Transverse colon (tissue), 3 donors: ENCODE results near the gene SLX1B.
"Not testable (repeated sequence)": the region's sequence is repeated elsewhere in the genome, so short reads cannot be mapped to it uniquely, and the experiment has no call there.

ENCODE experiments used
- CTCF ChIP-seq, 5 experiments: fragments of 200-600 bp in 3 of 5; fragments of 450-650 bp in 2 of 5; sonication (generic) in 3 of 5; IDR thresholded peaks; 1 replicate in 2 of 5; 2 replicates in 3 of 5; pipeline ENCODE4 v1.5.1; 2016 to 2017; ENCODE audit warnings: antibody characterized with exemption in 5 of 5, inconsistent platforms in 3 of 5, mild to moderate bottlenecking in 2 of 5, moderate library complexity in 1 of 5
- POLR2A ChIP-seq: fragments of 450-650 bp; IDR thresholded peaks from one replicate; pipeline ENCODE4 v1.6.1; 2016; ENCODE audit warnings: antibody characterized with exemption, mild to moderate bottlenecking, moderate library complexity

- not testable (repeated sequence) for TF ChIP-seq POLR2A; CTCF (IDR thresholded peaks at IDR 0.05)
Measured at GRCh38 chr16:29469660-29470059, 15.3 kb downstream of the SLX1B start.
